GM12878 (cell line): ENCODE measurements around the gene DIS3L2. TPM values are rescaled to one million over a fixed set of nuclear protein-coding genes. Genes with fewer than 3 reads are reported as not detected.

Experiments
- ATAC-seq: fragments of 200-7000 bp; cut with Tn5 transposase; 3 replicates; pipeline ENCODE4 v1.9.1; 2020; ENCODE audit warnings: mild to moderate bottlenecking, moderate library complexity
- BruUV-seq: library from RNA; stranded (reverse); fragments of 400-500 nt; replicated peaks from 2 replicates; lab custom pipeline; 2021; lab: Mats Ljungman, UMichigan
- CTCF ChIA-PET: fragments of 300-600 bp; sonication (Branson Sonifier 250); formaldehyde crosslinking; extraction: SDS; loops from one replicate; lab custom pipeline; 2021; ENCODE audit warnings: inconsistent platforms; lab: Yijun Ruan, JAX
- POLR2A ChIA-PET: fragments of 350-600 bp; formaldehyde crosslinking; extraction: SDS; loops from one replicate; lab custom pipeline; 2021; ENCODE audit warnings: inconsistent platforms; lab: Charles Lee
- RAD21 ChIA-PET: fragments of 300-600 bp; sonication (Branson Sonifier 250); formaldehyde crosslinking; loops from one replicate; lab custom pipeline; 2023; ENCODE audit warnings: antibody characterized with exemption; ENCODE audit not compliant: unreplicated experiment; lab: Charles Lee
- SMC1A ChIA-PET: fragments of 300-600 bp; sonication (Branson Sonifier 250); formaldehyde crosslinking; loops from one replicate; lab custom pipeline; 2023; ENCODE audit not compliant: unreplicated experiment, uncharacterized antibody; lab: Charles Lee
- DNase-seq: peaks from one replicate; pipeline ENCODE4 v3.0.0-alpha.2; 2011; ENCODE audit warnings: low read depth, low spot score
- FAIRE-seq: peaks from 3 replicates; lab custom pipeline; 2011; peaks lifted over from hg19 to GRCh38; lab: Jason Lieb, UNC
- H2AFZ ChIP-seq: 2 replicates; pipeline ENCODE4 v1.6.0; 2011; ENCODE audit warnings: low read depth, low read length, control low read depth; ENCODE audit not compliant: control insufficient read depth
- H3K27ac ChIP-seq: 2 replicates; pipeline ENCODE4 v1.5.1; 2011; ENCODE audit warnings: control low read depth; ENCODE audit not compliant: control insufficient read depth, insufficient read depth
- H3K27me3 ChIP-seq, 2 experiments: replicated peaks in 1 of 2; 2 replicates each; pipeline versions ENCODE4 v1.6.0 to v1.6.1; 2011; ENCODE audit warnings: low read length in 1 of 2; ENCODE audit not compliant: control insufficient read depth in 2 of 2, insufficient read depth in 2 of 2
- H3K36me3 ChIP-seq, 2 experiments: 2 replicates each; pipeline ENCODE4 v1.5.1; 2011; ENCODE audit warnings: low read length in 1 of 2; ENCODE audit not compliant: control insufficient read depth in 2 of 2, insufficient read depth in 2 of 2
- H3K4me1 ChIP-seq: 2 replicates; pipeline ENCODE4 v1.6.1; 2011; ENCODE audit warnings: mild to moderate bottlenecking, low read length, moderate library complexity, mixed read lengths; ENCODE audit not compliant: control insufficient read depth, insufficient read depth
- H3K4me2 ChIP-seq: 2 replicates; pipeline ENCODE4 v1.6.0; 2011; ENCODE audit warnings: control low read depth; ENCODE audit not compliant: control insufficient read depth, insufficient read depth
- H3K4me3 ChIP-seq: fragments of 200-600 bp; sonication (generic); 2 replicates; pipeline ENCODE4 v1.5.1; 2016
- H3K79me2 ChIP-seq: 2 replicates; pipeline ENCODE4 v1.6.0; 2011; ENCODE audit warnings: low read length; ENCODE audit not compliant: control insufficient read depth, insufficient read depth
- H3K9ac ChIP-seq: 2 replicates; pipeline ENCODE4 v1.8.0; 2011; ENCODE audit warnings: low read length, control low read depth, mixed read lengths; ENCODE audit not compliant: control insufficient read depth, insufficient read depth
- H3K9me3 ChIP-seq: replicated peaks from 3 replicates; pipeline ENCODE4 v1.5.1; 2011; ENCODE audit warnings: mild to moderate bottlenecking, low read length; ENCODE audit not compliant: control insufficient read depth, insufficient read depth
- H4K20me1 ChIP-seq: 2 replicates; pipeline ENCODE4 v1.6.0; 2011; ENCODE audit not compliant: control insufficient read depth, insufficient read depth
- ATF2 ChIP-seq: IDR thresholded peaks from 2 replicates; pipeline ENCODE4 v1.6.1; 2012; ENCODE audit warnings: low read length, inconsistent platforms
- BCL11A ChIP-seq: IDR thresholded peaks from 2 replicates; pipeline ENCODE4 v1.6.1; 2011; ENCODE audit warnings: low read depth, low read length
- CEBPB ChIP-seq, 2 experiments: fragments of 150-350 bp in 1 of 2; IDR thresholded peaks; 2 replicates each; pipeline ENCODE4 v1.6.1; 2012 to 2014; ENCODE audit warnings: low read depth in 2 of 2, low read length in 2 of 2, borderline replicate concordance in 1 of 2, inconsistent platforms in 1 of 2
- CTCF ChIP-seq, 3 experiments: IDR thresholded peaks in 2 of 3; conservative IDR thresholded peaks in 1 of 3; 2 replicates each; pipeline ENCODE4 v1.5.1; 2011; ENCODE audit warnings: low read depth in 3 of 3, low read length in 3 of 3, mild to moderate bottlenecking in 3 of 3, control low read depth in 2 of 3, moderate library complexity in 2 of 3, inconsistent platforms in 1 of 3, mixed read lengths in 1 of 3; ENCODE audit not compliant: control insufficient read depth in 2 of 3, insufficient read depth in 1 of 3; ENCODE audit errors: extremely low read depth in 1 of 3
- E2F4 ChIP-seq: IDR thresholded peaks from 2 replicates; pipeline ENCODE4 v1.6.1; 2012; ENCODE audit warnings: low read depth, low read length, improper control_type of control experiment
- HCFC1 ChIP-seq: fragments of 150-350 bp; IDR thresholded peaks from 2 replicates; pipeline ENCODE4 v1.6.1; 2014; ENCODE audit warnings: low read length
- IKZF2 ChIP-seq, 2 experiments: fragments of 450-650 bp; IDR thresholded peaks; 2 replicates each; pipeline ENCODE4 v1.6.1; 2017; ENCODE audit warnings: mild to moderate bottlenecking in 2 of 2, moderate library complexity in 2 of 2
- MXI1 ChIP-seq: fragments of 150-350 bp; IDR thresholded peaks from 2 replicates; pipeline ENCODE4 v1.6.1; 2011; ENCODE audit warnings: low read depth, mild to moderate bottlenecking, inconsistent platforms, low read length, improper control_type of control experiment
- MYC ChIP-seq: IDR thresholded peaks from 2 replicates; pipeline ENCODE4 v1.6.1; 2011; ENCODE audit warnings: mild to moderate bottlenecking, low read length, moderate library complexity, inconsistent platforms; ENCODE audit not compliant: insufficient read depth, insufficient replicate concordance, insufficient read length, severe bottlenecking
- NR2C1 ChIP-seq: fragments of 450-650 bp; IDR thresholded peaks from 2 replicates; pipeline ENCODE4 v1.6.1; 2017; ENCODE audit warnings: antibody characterized with exemption, mild to moderate bottlenecking, moderate library complexity
- POU2F2 ChIP-seq: IDR thresholded peaks from 3 replicates; pipeline ENCODE4 v1.6.1; 2011; ENCODE audit warnings: low read depth, mild to moderate bottlenecking, low read length, borderline replicate concordance
- TARDBP ChIP-seq: IDR thresholded peaks from 2 replicates; pipeline ENCODE4 v1.6.1; 2016; ENCODE audit warnings: borderline replicate concordance
- TBL1XR1 ChIP-seq: IDR thresholded peaks from 2 replicates; pipeline ENCODE4 v1.6.1; 2012; ENCODE audit warnings: low read depth, low read length, improper control_type of control experiment
- ZNF24 ChIP-seq: fragments of 450-650 bp; IDR thresholded peaks from 2 replicates; pipeline ENCODE4 v1.6.1; 2017; ENCODE audit warnings: antibody characterized with exemption, mild to moderate bottlenecking
- WGBS: methylation state at CpG from one replicate; pipeline ENCODE4 v1.1.6; 2016; ENCODE audit warnings: low lambda C conversion rate; ENCODE audit not compliant: insufficient replicate concordance, insufficient coverage; ENCODE audit errors: missing lambda C conversion rate; 5-methylcytosine and 5-hydroxymethylcytosine counted together
- in situ Hi-C: fragments of 300-500 bp; cut with MboI; formaldehyde crosslinking; loops from 9 replicates; pipeline ENCODE4 v1.14.3; 2018; ENCODE audit warnings: mixed read lengths
- intact Hi-C: fragments of 100-400 bp; cut with micrococcal nuclease; formaldehyde crosslinking; loops from one replicate; pipeline ENCODE4 v1.14.2; 2022; ENCODE audit not compliant: unreplicated experiment
- polyA plus RNA-seq, 11 experiments: library from polyadenylated mRNA; depleted of rRNA in 4 of 11; unstranded in 6 of 11; stranded (reverse) in 5 of 11; fragments of >200 nt; fragmentation: Nextera tagmentation in 4 of 11; fragmentation: Illumina TruSeq in 1 of 11; extraction: Ambion mirVana in 4 of 11; extraction: Trizol in 1 of 11; gene quantifications; 1 replicate in 1 of 11; 2 replicates in 10 of 11; pipeline versions ENCODE4 v1.2.1 to v1.2.3, GENCODE V29; 2011 to 2016; ENCODE audit warnings: inconsistent platforms in 2 of 11, missing spikeins in 2 of 11, low read depth in 1 of 11
- total RNA-seq, 4 experiments: library from RNA; depleted of rRNA in 3 of 4; stranded (reverse); fragments of >200 nt in 3 of 4; fragmentation: Illumina TruSeq in 1 of 4; extraction: Trizol in 1 of 4; gene quantifications; 2 replicates each; pipeline versions ENCODE4 v1.2.1 to v1.2.3, GENCODE V29; 2013 to 2021

Gene DIS3L2
- total and polyA plus RNA-seq, 10 of the 15 experiments (the other 5 are each of a cell fraction or from before 2014, with no cell fraction given), result 3.5 to 27.1 (median 16.0) TPM

GRCh38 chr2:232263295-232263694, 301.8 kb downstream of the DIS3L2 start:
- intact Hi-C loops (no loop called here), in situ Hi-C loops (no loop called here)
- Histone ChIP-seq H3K79me2 (no peaks in the 10 kb centered on the region), H3K9ac (no peak overlapping the region), H3K36me3 (peaks cover 4 to 5% of the 10 kb centered on the region in 2 experiments; a peak in 3 of 4 replicates), H3K27ac (no peak overlapping the region), H3K4me2 (no peak overlapping the region), H3K9me3 (no peaks in the 10 kb centered on the region), H3K27me3 (no peaks in the 10 kb centered on the region), H3K4me3 (no peak overlapping the region), H3K4me1 (no peaks in the 10 kb centered on the region), H2AFZ (no peak overlapping the region), H4K20me1 (no peaks in the 10 kb centered on the region)
- ChIA-PET POLR2A (no interaction called here), SMC1A (no interaction called here), RAD21 (no interaction called here), CTCF (no interaction called here)
- ATAC-seq, result no peak
- TF ChIP-seq HCFC1 (no peak), ZNF24 (no peak), ATF2 (no peak), NR2C1 (no peak), CTCF (IDR thresholded peaks at IDR 0.05 in 2 of 3, conservative IDR thresholded peaks at IDR 0.05 in 1 of 3; ENCODE audit: control insufficient read depth in 2 of 3, extremely low read depth in 1 of 3, insufficient read depth in 1 of 3, low read depth in 3 of 3, low read length in 3 of 3) (no peak), TBL1XR1 (no peak), POU2F2 (no peak), IKZF2 (IDR thresholded peaks at IDR 0.05) (no peak), CEBPB (IDR thresholded peaks at IDR 0.05; ENCODE audit: borderline replicate concordance in 1 of 2, low read depth in 2 of 2, low read length in 2 of 2) (no peak), BCL11A (no peak), TARDBP (no peak), MYC (no peak), MXI1 (no peak), E2F4 (no peak)
- FAIRE-seq, result no peak
- WGBS, result 92% methylated on average over 15 of the region's 15 CpGs
- no TSS peak for BruUV-seq
- no peak for DNase-seq
